ENCODE data around the gene KIF14. TPM values are rescaled to one million over a fixed set of nuclear protein-coding genes. Genes with fewer than 3 reads are reported as not detected.

Gene KIF14
- total and polyA plus RNA-seq, 2 experiments from 2014 or later = 0.54 to 2.2 TPM

DNA sequence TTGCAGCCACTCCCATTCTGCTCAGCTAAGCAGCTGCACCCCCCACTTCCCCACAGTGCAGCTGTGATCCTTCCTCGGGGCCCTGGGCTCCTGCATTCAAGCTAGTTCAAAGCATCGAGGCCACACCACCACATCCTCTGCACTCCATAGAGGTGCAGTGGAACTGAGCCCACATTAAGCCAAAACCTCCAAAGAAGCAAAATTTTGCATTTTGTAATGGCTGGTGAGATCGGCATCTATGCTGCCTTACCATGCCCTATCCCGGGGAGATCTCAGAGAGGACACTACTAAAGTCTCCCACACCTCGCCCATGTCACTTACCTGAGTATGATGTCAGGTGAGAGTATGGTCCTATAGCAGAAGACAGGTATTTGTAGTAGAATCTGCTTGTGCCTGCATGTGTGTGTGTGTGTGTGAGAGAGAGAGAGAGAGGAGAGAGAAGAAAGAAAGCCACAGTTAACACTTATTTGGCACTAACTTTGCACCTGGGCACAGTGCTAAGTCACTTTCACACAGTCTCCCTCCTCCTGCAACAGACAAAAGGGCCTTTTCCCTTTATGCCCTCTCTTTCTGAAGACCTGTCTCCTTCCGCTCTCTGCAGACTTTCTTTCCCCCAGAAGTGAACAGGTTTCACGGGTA is 89.8 kb downstream of the KIF14 start:
- no peak overlapping the region for H2AFZ ChIP-seq
- TF ChIP-seq EZH2 (IDR thresholded peaks at IDR 0.05; ENCODE audit: borderline replicate concordance) (no peak), EZH2phosphoT487 (IDR thresholded peaks at IDR 0.05; ENCODE audit: low read depth, severe bottlenecking, unreplicated experiment) (no peak)
- TF ChIP-seq, protein P1, sequence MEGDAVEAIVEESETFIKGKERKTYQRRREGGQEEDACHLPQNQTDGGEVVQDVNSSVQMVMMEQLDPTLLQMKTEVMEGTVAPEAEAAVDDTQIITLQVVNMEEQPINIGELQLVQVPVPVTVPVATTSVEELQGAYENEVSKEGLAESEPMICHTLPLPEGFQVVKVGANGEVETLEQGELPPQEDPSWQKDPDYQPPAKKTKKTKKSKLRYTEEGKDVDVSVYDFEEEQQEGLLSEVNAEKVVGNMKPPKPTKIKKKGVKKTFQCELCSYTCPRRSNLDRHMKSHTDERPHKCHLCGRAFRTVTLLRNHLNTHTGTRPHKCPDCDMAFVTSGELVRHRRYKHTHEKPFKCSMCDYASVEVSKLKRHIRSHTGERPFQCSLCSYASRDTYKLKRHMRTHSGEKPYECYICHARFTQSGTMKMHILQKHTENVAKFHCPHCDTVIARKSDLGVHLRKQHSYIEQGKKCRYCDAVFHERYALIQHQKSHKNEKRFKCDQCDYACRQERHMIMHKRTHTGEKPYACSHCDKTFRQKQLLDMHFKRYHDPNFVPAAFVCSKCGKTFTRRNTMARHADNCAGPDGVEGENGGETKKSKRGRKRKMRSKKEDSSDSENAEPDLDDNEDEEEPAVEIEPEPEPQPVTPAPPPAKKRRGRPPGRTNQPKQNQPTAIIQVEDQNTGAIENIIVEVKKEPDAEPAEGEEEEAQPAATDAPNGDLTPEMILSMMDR (IDR thresholded peaks at IDR 0.05; ENCODE audit: poor library complexity) = no peak
- DNase-seq (ENCODE audit: low spot score) = no peak
- 79% methylated on average over 7 of the region's 7 CpGs for WGBS (ENCODE audit: low lambda C conversion rate, missing lambda C conversion rate)
- no peaks in the 10 kb centered on the region for H3K27me3 ChIP-seq
- no peak overlapping the region for H3K27ac ChIP-seq
- H3K4me2 ChIP-seq = no peak overlapping the region
- H3K9me3 ChIP-seq (ENCODE audit: low read depth) = no peaks in the 10 kb centered on the region
- H3K79me2 ChIP-seq = no peaks in the 10 kb centered on the region
- no peaks in the 10 kb centered on the region for H3K4me1 ChIP-seq (ENCODE audit: insufficient read depth)
- H4K20me1 ChIP-seq (ENCODE audit: insufficient read depth, poor library complexity, severe bottlenecking) = no peaks in the 10 kb centered on the region
- no peaks in the 10 kb centered on the region for H3K36me3 ChIP-seq (replicated peaks; ENCODE audit: insufficient read depth, low read depth)
- H3K9me2 ChIP-seq (replicated peaks; ENCODE audit: insufficient read depth) = no peaks in the 10 kb centered on the region
- no peak overlapping the region for H3K4me3 ChIP-seq

DNA sequence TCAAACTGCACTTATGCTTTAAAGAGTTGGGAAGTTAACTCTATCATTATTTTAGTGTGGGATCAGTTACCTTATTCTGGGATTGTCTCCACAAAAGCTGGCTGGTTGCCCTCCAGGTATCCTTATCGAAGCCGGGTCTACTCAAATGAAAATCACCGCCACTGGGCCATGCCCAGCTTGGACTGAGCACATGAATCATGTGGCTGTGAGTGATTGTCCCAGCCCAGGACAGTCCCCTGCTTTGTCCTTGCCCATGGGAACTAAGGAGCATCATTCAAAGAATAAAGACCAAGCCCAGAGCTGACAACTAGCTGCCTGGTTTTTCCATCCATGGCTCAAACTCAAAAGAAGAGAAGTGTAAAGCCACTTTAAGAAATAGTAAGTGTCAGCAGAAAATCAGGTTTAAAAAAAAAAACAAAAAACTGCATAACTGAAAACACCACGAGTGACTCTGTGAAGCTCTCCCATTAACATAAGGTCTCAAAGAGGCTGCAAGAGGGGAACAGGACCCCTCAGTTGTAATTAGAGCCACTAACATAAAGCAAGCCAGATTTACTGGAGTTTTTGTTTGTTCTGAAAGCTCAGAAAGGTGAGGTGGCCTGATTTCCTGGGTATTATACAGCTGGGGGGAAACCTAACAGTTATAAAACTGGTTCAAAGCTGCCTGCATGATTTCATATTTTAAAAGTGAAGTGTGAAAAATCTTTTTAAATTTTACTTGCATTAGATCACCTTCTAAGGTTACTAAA is 91.5 kb downstream of the KIF14 start:
- TF ChIP-seq EZH2 (IDR thresholded peaks at IDR 0.05; ENCODE audit: borderline replicate concordance) (no peak), EZH2phosphoT487 (IDR thresholded peaks at IDR 0.05; ENCODE audit: low read depth, severe bottlenecking, unreplicated experiment) (no peak)

DNA sequence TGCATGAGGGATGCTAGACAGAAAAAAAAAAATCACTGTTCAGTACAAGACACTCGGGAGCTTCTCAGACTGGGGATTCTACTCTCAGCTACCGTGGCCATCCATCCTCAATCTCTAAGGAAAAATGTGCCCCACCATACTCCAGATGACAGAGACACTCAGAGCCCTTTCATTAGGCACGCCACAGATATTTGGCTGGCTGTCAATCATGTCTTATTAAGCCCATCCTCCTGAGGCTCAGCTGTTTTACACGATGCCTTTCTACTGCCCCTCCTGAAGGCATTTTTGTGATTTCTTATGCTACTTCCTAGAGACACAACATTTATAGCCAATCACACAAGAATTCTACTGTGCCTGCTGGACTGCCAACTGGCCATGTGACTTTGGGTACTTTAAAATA is 92.9 kb downstream of the KIF14 start:
- no peak for DNase-seq (ENCODE audit: low spot score)
- H3K4me3 ChIP-seq = no peak overlapping the region
- no peaks in the 10 kb centered on the region for H3K9me2 ChIP-seq (replicated peaks; ENCODE audit: insufficient read depth)
- 93% methylated on average over 4 of the region's 4 CpGs for WGBS (ENCODE audit: low lambda C conversion rate, missing lambda C conversion rate)
- no peaks in the 10 kb centered on the region for H3K36me3 ChIP-seq (replicated peaks; ENCODE audit: insufficient read depth, low read depth)
- no peaks in the 10 kb centered on the region for H3K79me2 ChIP-seq
- H3K27me3 ChIP-seq = no peaks in the 10 kb centered on the region
- H3K9me3 ChIP-seq (ENCODE audit: low read depth) = no peaks in the 10 kb centered on the region
- no peak overlapping the region for H3K4me2 ChIP-seq
- no peak overlapping the region for H2AFZ ChIP-seq
- no peaks in the 10 kb centered on the region for H4K20me1 ChIP-seq (ENCODE audit: insufficient read depth, poor library complexity, severe bottlenecking)
- TF ChIP-seq, protein P1 (IDR thresholded peaks at IDR 0.05; ENCODE audit: poor library complexity) = no peak
- no peak for TF ChIP-seq EZH2 (IDR thresholded peaks at IDR 0.05; ENCODE audit: borderline replicate concordance)
- TF ChIP-seq EZH2phosphoT487 (IDR thresholded peaks at IDR 0.05; ENCODE audit: low read depth, severe bottlenecking, unreplicated experiment) = no peak
- no peak overlapping the region for H3K27ac ChIP-seq
- no peaks in the 10 kb centered on the region for H3K4me1 ChIP-seq (ENCODE audit: insufficient read depth)

More for the DNA sequence above, 91.5 kb downstream of the KIF14 start:
- H3K9me3 ChIP-seq (ENCODE audit: low read depth) = no peaks in the 10 kb centered on the region
- H3K36me3 ChIP-seq (replicated peaks; ENCODE audit: insufficient read depth, low read depth) = no peaks in the 10 kb centered on the region
- H2AFZ ChIP-seq = no peak overlapping the region
- DNase-seq (ENCODE audit: low spot score) = no peak
- no peaks in the 10 kb centered on the region for H3K79me2 ChIP-seq
- H3K27me3 ChIP-seq = no peaks in the 10 kb centered on the region
- H3K4me1 ChIP-seq (ENCODE audit: insufficient read depth) = no peaks in the 10 kb centered on the region
- H3K9me2 ChIP-seq (replicated peaks; ENCODE audit: insufficient read depth) = no peaks in the 10 kb centered on the region
- 67% methylated on average over 4 of the region's 4 CpGs for WGBS (ENCODE audit: low lambda C conversion rate, missing lambda C conversion rate)
- no peak overlapping the region for H3K4me2 ChIP-seq
- H3K4me3 ChIP-seq = no peak overlapping the region
- H3K27ac ChIP-seq = no peak overlapping the region
- H4K20me1 ChIP-seq (ENCODE audit: insufficient read depth, poor library complexity, severe bottlenecking) = no peaks in the 10 kb centered on the region

Data from hepatocyte (in vitro differentiated cells).